Adipocyte (in vitro differentiated cells): ENCODE data around the gene SEPTIN11.
A peak's percentile ranks its signal among the peaks of the same experiment; 100 is the strongest.

Experiments
- DNase-seq: peaks from one replicate; pipeline ENCODE4 v3.0.0-alpha.2; 2015; ENCODE audit warnings: low read depth
- H3K27me3 ChIP-seq: replicated peaks from 2 replicates; pipeline ENCODE4 v1.7.0; 2013; ENCODE audit warnings: mild to moderate bottlenecking, low read length, moderate library complexity; ENCODE audit not compliant: control insufficient read depth, insufficient read depth
- H3K36me3 ChIP-seq: 2 replicates; pipeline ENCODE4 v1.7.0; 2013; ENCODE audit warnings: low read length, mild to moderate bottlenecking, moderate library complexity; ENCODE audit not compliant: control insufficient read depth, insufficient read depth, severe bottlenecking
- H3K4me1 ChIP-seq: 2 replicates; pipeline ENCODE4 v1.7.0; 2013; ENCODE audit warnings: mild to moderate bottlenecking, low read length, moderate library complexity; ENCODE audit not compliant: control insufficient read depth, insufficient read depth
- H3K4me3 ChIP-seq: 2 replicates; pipeline ENCODE4 v1.7.0; 2013; ENCODE audit warnings: mild to moderate bottlenecking, low read length, moderate library complexity
- H3K9ac ChIP-seq: 2 replicates; pipeline ENCODE4 v1.7.0; 2013; ENCODE audit warnings: mild to moderate bottlenecking, low read length, moderate library complexity
- H3K9me3 ChIP-seq: 2 replicates; pipeline ENCODE4 v1.7.0; 2013; ENCODE audit warnings: mild to moderate bottlenecking, low read length, moderate library complexity; ENCODE audit not compliant: control insufficient read depth

SEPTIN11 gene

DNA sequence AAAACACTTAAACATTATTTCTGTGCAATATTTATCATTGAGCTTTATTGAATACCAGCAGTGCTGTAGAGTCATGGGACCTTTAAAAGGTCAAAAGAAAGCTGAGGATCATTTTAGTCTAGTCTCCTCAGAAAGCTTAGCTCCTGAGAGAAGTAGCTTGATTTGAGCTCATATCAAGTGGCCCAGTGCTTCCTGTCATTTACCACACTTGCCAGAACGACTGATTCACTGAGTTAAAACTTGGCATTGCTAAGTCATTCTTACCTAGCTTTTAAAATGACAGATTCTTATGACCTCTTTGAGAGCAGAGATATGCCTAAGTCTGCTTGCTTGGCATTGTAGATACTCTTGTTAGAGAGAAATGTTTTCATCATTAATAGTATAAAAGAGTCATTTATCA is 15.2 kb downstream of the SEPTIN11 start:
- H3K9me3 ChIP-seq: no peaks in the 10 kb centered on the region

DNA sequence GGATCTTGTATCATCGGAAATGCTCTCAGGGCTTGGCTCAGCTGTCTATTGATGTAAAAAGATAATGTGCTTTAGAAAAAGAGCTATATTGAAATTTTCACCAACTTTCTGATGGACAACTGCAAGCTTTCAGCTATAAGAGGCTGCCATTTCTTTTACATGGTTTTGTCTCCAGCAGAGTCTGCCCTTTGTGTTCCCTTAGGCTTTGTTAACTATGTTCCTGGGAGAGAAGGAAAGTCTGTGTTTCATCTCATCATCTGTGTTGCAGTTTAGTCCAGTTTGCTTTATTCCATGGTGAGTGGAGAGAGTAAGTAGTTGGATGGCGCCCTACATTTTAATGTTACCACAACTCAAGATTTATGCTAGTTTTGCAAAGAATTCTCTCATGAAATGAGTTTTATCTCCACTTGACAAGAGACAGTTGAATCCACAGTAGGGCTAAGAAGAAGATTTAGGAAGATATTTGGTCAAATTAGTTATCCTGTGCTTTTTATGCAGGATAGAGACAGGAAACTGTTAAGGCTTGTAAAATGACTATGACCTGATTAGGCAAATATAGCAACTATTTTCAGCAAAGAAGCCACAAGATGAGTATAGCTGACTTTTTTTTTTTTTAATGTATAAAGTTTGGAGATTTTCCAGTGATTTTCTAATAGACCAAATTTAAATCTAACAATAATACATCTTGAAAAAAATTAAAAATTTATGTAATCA is 16.5 kb downstream of the SEPTIN11 start:
- Histone ChIP-seq H3K4me1 (peaks cover 79% of the 10 kb centered on the region), H3K36me3 (peaks cover 15% of the 10 kb centered on the region), H3K27me3 (no peaks in the 10 kb centered on the region), H3K9me3 (no peaks in the 10 kb centered on the region), H3K4me3 (no peak overlapping the region), H3K9ac (no peak overlapping the region)
- no peak for DNase-seq

More for the DNA sequence above, 15.2 kb downstream of the SEPTIN11 start:
- Histone ChIP-seq H3K36me3 (peaks cover 23% of the 10 kb centered on the region), H3K4me1 (peaks cover 75% of the 10 kb centered on the region), H3K9ac (no peak overlapping the region), H3K4me3 (no peak overlapping the region), H3K27me3 (no peaks in the 10 kb centered on the region)
- DNase-seq: no peak

DNA sequence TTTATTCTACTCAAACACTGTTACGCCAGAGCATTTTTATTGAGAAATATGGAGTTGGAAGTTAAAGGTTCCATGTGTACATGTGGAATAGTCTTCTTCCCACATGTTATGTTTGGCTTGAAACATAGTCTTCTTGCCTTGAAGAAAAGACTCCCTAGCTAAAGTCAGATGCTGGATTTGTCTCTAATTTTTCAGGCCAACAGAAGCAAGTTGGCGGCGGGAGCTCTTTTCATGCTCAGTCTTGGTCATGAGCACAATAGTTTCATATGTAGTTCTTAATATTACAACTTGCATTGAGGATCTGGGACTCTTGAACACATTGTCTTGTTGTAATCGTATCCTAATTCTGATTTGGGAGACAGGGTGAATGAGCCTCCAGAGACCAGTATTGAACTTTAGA is 19.4 kb downstream of the SEPTIN11 start:
- no peak for DNase-seq
- Histone ChIP-seq H3K36me3 (peaks cover 30% of the 10 kb centered on the region), H3K27me3 (no peaks in the 10 kb centered on the region), H3K9me3 (no peaks in the 10 kb centered on the region), H3K9ac (no peak overlapping the region), H3K4me3 (no peak overlapping the region), H3K4me1 (peaks cover 70% of the 10 kb centered on the region)

DNA sequence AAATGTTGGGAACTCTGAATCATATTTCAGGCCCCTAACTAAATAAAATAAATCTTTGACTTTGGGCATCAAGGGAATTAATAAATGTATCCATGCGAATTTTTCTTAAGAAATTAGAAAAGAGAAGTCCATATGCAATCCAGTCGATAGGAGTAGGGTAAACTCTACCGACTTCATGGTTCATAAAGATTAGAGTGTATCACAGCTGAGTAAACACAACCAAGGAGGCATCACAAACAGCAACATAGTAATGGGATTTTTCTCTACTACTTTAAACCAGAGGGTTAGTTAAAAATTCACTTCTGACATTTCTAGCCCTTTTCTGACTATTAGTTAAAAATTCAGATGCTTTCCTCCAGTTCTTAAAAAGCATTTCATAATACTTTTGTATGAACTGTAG is 19.9 kb downstream of the SEPTIN11 start:
- Histone ChIP-seq H3K4me1 (peaks cover 75% of the 10 kb centered on the region), H3K4me3 (no peak overlapping the region), H3K9me3 (no peaks in the 10 kb centered on the region), H3K36me3 (peaks cover 30% of the 10 kb centered on the region), H3K27me3 (no peaks in the 10 kb centered on the region), H3K9ac (no peak overlapping the region)
- no peak for DNase-seq

DNA sequence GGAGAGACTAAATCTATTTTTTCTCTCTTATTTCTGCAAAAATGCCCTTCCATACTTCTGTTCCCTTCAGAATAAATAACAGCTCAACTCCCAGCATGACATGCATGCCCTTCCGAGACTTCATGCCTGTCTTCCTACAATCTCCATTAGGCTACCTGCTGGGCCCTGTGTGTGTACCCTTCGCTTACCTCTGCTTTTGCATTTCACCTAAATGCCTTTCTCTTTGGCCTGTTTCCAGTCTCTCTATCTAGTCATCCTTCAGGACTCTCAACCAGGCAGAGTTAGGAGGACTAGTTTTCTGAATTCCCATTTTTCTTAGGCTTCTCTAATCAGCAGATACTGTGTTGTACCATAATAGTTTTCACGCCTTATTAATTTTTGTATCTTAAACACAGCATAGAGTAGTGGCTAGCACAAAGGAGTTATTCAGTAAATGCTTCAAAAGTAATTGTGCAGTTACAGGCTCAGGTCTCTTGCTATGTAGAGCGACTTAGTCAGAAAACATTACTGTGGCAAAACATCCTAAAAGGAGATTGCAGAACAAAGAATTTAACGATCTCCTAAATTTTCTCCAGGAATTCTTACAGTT is 20.5 kb downstream of the SEPTIN11 start:
- H3K4me3 ChIP-seq: no peak overlapping the region
- no peaks in the 10 kb centered on the region for H3K27me3 ChIP-seq
- DNase-seq: no peak
- H3K36me3 ChIP-seq: peaks cover 30% of the 10 kb centered on the region
- H3K4me1 ChIP-seq: peaks cover 77% of the 10 kb centered on the region
- no peaks in the 10 kb centered on the region for H3K9me3 ChIP-seq
- H3K9ac ChIP-seq: no peak overlapping the region

DNA sequence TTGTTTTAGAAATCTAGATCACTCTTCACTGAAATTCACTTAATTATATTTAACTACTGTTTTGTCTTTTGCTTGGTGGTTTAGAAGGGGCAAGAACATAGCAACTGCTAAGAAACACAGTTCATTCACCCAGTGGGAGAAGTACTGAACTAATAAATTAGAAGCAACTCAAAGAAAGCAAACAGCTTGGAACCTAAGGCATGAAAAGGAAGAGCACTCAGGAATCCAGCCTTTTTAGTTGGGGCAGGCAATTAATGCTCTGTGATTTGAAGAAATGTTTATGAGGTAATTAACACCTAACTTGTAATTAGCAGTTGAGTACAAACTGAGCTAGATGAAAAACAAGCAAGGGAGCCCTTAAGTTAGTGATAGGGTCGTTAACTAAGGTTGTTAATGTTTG is 22.8 kb downstream of the SEPTIN11 start:
- H3K27me3 ChIP-seq: no peaks in the 10 kb centered on the region
- H3K36me3 ChIP-seq: peaks cover 45% of the 10 kb centered on the region
- no peak for DNase-seq
- no peak overlapping the region for H3K4me3 ChIP-seq
- no peaks in the 10 kb centered on the region for H3K9me3 ChIP-seq
- H3K4me1 ChIP-seq: peaks cover 72% of the 10 kb centered on the region
- H3K9ac ChIP-seq: no peak overlapping the region

DNA sequence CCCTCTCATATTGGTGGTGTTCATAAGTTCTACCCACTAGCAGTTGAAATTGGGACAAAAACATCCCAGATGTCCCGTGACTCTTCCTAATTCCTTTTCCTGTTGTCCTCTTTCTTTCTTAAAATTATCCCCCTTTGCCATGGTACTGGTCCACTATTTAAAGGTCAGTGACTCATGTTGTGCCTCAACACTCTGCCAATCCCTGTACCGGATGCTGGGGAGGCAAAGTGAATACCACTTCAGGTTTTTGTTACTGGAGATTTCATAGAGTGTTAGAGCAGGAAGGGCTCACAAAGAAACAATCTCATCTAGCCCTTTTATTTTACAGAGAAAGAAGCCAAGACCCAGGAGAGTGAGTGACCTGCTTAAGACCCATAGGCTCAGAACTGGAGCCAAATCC is 24.6 kb downstream of the SEPTIN11 start:
- no peaks in the 10 kb centered on the region for H3K9me3 ChIP-seq
- no peak overlapping the region for H3K9ac ChIP-seq
- DNase-seq: no peak
- H3K27me3 ChIP-seq: no peaks in the 10 kb centered on the region
- H3K36me3 ChIP-seq: peaks cover 48% of the 10 kb centered on the region
- H3K4me3 ChIP-seq: peak overlapping the region; percentile 17
- peaks cover 72% of the 10 kb centered on the region for H3K4me1 ChIP-seq

DNA sequence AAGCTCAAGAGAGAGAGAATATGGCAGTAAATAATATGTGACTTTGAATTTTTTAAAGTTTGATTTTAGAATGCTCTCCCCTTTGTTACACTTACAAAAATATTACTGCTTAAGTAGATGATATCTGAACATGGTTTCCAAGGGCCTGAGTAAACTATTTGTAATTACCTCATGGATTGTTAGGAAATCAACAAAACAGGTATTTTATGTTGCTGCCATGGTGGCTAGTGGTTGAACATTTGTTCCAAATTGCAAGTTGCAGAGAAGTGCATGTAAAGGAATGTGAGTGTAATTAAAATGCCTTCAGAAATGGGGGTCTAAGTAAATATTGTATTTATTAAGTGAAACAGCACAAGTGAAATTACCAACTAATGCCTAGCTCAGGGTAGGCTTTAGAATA is 27.6 kb downstream of the SEPTIN11 start:
- Histone ChIP-seq H3K9ac (no peak overlapping the region), H3K36me3 (peaks cover 52% of the 10 kb centered on the region), H3K4me1 (peaks cover 70% of the 10 kb centered on the region)

DNA sequence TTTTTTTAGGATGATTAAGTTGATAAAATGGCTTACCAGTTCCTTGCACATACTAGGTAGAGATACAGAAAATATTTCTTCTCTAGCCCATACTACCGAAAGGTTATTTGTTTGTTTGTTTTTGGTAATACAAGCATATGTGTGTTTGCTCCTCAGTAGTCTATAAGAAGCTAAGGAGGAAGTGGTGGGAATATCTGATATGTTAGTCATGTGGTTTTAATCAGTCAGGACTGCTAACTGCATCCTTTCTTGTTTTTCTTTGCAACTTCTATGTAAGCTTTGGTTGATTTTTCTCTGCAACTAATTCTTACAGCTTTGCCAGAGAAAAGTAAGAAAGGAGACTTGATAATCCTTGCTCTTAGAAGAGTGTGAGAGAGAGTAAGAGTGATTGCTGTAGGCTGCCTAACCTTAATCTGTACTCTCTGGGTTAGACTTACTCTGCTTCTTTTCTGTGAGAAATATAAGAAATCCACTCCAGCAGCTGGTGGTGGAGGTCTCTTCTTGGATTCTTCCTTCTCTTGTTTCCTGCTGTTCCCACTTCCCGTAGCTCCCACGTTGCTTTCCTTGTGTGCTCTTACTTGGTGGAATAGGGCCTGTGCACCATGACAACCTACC is 28.3 kb downstream of the SEPTIN11 start:
- peaks cover 45% of the 10 kb centered on the region for H3K36me3 ChIP-seq
- peaks cover 73% of the 10 kb centered on the region for H3K4me1 ChIP-seq
- H3K27me3 ChIP-seq: no peaks in the 10 kb centered on the region
- DNase-seq: peak; percentile 81
- no peaks in the 10 kb centered on the region for H3K9me3 ChIP-seq
- H3K4me3 ChIP-seq: peak overlapping the region; percentile 12
- peak overlapping the region; percentile 20 for H3K9ac ChIP-seq

More for the DNA sequence above, 27.6 kb downstream of the SEPTIN11 start:
- Histone ChIP-seq H3K9me3 (no peaks in the 10 kb centered on the region), H3K4me3 (no peak overlapping the region), H3K27me3 (no peaks in the 10 kb centered on the region)
- DNase-seq: no peak

DNA sequence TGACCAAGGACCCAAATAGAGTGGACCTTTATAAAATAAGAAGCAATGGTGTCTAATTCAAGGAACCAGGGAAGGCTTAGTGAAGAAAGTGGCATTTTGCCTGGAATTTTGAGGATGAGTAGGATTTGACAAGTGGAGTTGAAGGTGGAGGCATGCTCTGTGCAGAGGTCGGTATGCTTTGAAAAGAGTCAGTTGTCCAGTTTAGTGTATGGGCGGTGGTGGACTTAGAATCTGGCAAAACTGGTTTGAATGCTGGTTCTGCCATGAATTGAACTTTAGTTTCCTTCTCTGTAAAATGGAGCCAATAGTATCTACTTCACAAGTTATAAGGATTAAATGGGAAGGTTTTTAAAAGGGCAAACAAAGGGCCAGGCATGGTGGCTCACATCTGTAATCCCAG is 29.7 kb downstream of the SEPTIN11 start:
- Histone ChIP-seq H3K27me3 (no peaks in the 10 kb centered on the region), H3K4me1 (peaks cover 82% of the 10 kb centered on the region), H3K9me3 (no peaks in the 10 kb centered on the region), H3K9ac (no peak overlapping the region), H3K4me3 (no peak overlapping the region), H3K36me3 (peaks cover 32% of the 10 kb centered on the region)
- DNase-seq: no peak

DNA sequence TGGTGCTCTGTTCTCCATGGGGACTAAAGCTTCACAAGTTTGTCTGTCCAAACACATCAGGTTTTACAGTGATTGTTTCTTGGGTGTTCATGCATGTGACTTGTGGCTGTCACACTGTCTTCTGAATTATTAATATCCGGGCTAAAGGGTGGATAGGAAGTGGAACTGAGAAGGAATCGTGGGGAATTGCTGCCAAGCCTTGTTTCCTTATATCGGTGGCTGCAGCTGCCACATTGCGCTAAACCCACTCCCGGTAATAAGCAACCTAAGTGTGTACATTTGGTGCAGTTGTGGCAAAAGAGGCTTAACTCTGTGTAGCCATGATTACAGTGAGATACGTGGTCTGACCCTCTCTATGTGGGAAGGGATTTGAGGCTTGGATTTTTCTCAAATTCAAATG is 30.7 kb downstream of the SEPTIN11 start:
- Histone ChIP-seq H3K27me3 (no peaks in the 10 kb centered on the region), H3K9ac (no peak overlapping the region), H3K4me1 (peaks cover 79% of the 10 kb centered on the region), H3K4me3 (no peak overlapping the region), H3K36me3 (peaks cover 23% of the 10 kb centered on the region), H3K9me3 (no peaks in the 10 kb centered on the region)
- DNase-seq: no peak
